Mammary epithelial cell (primary cell): ENCODE results near the gene HASPIN.

Experiments used
- CTCF ChIP-seq, 2 donors: IDR thresholded peaks in 1 of 2; conservative IDR thresholded peaks in 1 of 2; 2 replicates each; pipeline ENCODE4 v1.5.1; 2011 to 2012; ENCODE audit warnings: inconsistent platforms in 2 of 2, low read length in 2 of 2, mild to moderate bottlenecking in 2 of 2, control low read depth in 1 of 2, low read depth in 1 of 2; ENCODE audit not compliant: insufficient read depth in 1 of 2; ENCODE audit errors: extremely low read depth in 1 of 2
- EZH2 ChIP-seq: IDR thresholded peaks from 2 replicates; pipeline ENCODE4 v1.6.1; 2012; ENCODE audit warnings: low read length, inconsistent platforms, borderline replicate concordance

- TF ChIP-seq CTCF (conservative IDR thresholded peaks at IDR 0.05 in 1 of 2, IDR thresholded peaks at IDR 0.05 in 1 of 2; ENCODE audit: extremely low read depth in 1 of 2, insufficient read depth in 1 of 2, low read depth in 1 of 2, low read length in 2 of 2) (no peak), EZH2 (no peak)
Observed at GRCh38 chr17:3693141-3693540, 30.6 kb upstream of the HASPIN start.
